ENCODE data around the gene ARHGEF16.

ARHGEF16 gene

DNA sequence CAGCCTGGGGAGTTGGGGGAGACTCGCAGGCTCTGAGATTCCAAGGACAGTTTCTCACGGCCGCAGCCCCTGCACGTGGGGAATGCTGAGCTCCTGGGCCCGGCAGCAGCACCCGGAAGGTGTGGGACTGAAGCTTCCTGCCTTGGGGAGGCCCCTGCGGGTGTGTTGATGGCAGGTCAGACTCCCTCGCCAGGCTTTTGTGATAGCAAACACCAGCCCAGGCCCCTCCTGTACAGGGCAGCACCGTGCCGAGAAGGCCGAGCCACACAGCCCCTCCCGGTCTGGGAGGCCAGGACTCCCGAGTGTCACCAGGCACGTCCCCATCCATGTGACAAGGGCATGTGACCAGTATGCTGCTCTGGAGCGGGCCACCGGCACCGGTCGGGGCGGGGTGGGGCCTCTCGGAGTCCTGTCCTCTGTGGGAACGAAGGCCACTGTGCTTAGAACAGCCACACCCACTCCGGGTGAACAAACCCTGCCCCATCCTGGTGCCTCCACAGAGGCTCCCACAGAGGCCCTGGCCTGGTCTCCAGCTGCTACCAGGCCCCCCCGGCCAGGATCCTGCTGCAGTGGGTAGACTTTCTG, 31.1 kb upstream of the ARHGEF16 start:
- no peak for DNase-seq

DNA sequence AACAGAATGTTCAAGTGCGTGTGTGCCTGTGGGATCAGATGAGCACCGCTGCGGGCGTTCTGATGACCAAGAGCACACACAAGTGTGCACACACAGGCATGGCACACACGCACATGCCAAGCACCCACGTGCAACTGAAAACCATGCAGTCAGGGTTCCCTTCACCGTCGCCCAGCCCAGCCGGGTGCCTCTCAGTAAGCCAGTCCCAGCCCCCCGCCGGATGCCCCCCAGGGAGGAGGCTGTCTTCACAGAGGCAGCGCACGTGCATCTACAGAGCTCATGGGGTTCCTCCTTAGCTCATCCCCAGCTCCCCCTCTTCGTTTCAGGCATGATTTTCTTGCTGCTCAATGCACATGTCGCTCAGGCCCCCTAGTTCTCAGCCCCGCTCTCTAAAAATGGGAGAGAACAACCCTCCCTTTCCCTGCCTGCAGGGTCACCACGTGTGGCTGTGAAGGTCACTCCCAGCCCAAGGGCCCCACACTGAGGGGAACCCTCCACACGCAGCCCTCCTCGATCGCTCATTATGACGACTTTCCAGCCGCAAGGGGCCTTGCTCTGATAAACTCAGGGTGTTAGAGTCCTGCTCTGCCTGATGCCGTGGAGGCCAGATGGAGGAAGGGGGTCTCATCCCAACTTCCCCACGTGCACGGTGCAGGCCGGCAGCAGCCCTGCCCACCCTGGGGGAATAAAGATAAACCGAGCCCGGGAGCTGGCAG, 30.4 kb upstream of the ARHGEF16 start:
- no peak for DNase-seq

DNA sequence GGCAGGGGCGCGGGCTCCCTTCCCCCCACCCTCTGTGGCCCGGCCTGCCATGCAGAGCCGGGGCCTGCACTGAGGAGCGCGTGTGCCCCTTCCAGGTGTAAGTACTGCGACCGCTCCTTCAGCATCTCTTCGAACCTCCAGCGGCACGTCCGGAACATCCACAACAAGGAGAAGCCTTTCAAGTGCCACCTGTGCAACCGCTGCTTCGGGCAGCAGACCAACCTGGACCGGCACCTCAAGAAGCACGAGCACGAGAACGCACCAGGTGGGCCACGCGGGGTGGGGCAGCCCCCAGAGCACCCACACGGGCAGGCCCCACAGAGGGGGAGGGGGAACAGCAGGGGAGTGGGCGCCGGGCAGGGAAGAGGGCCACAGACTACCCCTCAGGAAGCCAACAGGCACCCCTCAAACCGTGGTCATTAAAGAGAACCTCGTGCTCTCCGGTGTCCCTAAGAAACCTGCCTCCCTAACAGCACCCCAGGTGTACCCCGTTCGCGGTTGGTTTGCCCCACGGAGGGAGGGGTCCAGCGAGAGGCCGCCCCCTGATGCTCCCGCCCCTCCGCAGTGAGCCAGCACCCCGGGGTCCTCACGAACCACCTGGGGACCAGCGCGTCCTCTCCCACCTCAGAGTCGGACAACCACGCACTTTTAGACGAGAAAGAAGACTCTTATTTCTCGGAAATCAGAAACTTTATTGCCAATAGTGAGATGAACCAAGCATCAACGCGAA, 28.8 kb upstream of the ARHGEF16 start:
- no peak for DNase-seq

DNA sequence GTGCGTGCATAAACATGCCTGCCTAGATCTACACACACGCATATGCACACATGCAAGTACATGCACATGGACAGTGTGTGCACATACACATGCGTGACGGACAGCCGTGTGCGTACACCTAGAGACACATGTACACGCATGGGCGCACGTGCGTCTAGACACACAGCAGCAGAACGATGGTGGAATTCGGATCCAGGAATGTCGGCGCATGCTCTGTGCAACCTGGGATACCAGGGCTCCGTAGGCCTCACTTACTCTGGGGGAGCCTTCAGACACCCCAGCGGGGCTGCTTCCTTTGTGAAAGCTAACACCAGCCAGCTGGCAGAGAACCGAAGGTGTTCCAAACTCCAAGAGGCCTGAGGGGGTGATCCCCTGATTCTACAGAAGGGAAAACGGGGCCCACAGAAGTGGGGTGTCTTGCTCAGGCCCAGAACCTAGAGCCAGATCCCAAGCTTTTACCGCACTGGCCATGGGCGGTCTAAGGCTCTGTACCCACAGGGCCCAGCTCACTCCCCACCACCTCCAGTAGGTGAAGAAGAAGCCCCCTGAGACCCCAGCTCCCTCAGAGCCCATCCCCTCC, 27.4 kb upstream of the ARHGEF16 start:
- no peak for DNase-seq

DNA sequence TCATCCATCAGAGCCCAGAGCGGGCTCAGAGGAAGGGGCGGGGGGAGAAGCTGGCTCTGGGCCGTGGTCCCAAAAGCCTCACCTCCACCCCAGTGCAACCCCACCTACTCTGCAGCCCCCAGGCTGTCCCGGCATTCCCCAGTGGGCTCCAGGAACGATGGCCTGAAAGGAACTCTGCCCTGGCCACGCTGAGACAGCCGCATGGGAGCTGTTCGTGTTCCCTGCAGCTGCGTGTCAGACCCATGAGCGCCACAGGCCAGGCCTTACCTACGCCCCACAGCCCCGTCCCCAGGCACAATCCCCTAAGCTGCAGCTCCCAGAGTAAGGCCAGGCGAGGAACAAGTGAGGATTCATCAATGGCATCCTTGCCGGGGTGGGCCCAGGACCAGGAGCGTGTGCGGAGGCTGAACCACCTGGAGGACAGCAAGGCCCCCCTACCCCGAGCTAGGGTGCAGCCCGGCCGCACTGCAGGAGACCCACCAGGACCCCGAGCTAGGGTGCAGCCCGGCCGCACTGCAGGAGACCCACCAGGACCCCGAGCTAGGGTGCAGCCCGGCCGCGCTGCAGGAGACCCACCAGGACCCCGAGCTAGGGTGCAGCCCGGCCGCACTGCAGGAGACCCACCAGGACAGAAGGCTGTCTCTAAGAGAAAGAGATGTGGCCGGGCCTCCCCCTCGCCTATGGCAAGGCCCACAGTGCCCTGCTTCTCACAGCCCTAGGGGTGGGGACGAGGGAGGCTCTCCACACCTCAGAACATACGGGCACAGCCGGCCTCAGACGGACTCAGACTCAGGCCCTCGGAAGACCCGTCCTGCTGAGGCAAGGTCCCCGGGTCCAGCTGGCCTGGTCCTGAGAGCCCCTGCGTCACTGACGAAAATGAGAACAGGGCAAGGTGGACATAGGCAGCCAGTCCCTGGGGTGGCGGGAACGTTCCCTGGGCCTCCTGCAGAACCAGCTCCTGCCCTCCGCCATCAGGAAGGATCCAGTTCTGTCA, 26.5 kb upstream of the ARHGEF16 start:
- no peak for DNase-seq

DNA sequence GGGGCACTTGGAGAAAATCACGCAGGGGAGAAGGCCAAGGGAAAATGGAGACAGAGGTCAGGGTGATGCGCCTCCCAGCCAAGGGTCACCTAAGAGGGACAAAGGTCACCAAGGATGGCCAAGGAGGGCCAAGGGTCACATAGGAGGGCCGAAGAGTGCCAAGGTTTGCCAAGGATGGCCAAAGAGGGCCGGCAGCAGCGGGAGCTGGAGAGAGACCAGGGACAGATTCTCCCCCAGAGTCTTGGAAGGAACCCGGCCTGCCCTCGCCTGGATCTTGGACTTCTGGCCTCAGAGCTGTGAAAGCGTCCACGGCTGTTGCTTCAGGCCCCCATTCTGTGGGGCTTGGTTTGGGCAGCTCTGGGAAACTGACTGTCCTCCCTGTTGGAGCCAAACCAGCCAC, 25.6 kb upstream of the ARHGEF16 start:
- no peak for DNase-seq

DNA sequence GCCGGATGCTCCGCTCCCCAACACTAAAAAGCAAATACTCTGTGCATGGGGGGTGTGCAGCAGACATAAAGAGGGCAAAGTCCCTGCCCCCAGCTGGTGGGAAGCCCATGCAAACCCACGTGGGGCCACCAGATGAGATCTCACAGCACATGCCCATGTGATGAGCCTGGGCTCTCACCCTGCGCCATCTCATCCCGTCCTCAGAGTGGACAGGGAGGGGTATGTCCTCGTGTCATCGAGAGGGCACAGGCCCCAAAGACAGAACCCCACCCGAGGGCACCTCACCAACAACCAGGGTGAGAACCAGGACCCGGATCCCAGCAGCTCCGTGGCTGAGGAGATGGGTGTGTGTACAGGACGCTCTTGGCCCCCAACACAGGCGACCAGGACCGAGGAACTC, 25.1 kb upstream of the ARHGEF16 start:
- no peak for DNase-seq

DNA sequence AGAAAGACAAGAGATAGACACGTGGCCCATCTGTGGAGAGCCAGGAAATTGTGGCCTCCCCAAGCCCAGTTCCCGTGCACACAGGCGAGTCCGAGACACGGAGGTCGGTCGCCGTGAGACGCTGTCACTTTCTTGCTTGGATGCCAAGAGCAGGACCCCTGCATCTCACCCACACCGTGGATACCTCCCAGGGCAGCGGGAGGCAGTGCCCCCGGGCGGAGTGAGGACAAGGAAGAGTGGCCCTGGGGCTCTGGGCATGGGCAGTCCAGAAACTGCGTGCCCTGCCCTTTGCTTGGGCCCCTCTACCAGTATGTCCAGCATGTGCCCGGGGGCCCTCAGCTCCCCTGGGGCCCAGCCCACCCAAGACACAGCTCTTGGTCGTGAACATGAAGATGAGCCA, 24.7 kb upstream of the ARHGEF16 start:
- DNase-seq: no peak

DNA sequence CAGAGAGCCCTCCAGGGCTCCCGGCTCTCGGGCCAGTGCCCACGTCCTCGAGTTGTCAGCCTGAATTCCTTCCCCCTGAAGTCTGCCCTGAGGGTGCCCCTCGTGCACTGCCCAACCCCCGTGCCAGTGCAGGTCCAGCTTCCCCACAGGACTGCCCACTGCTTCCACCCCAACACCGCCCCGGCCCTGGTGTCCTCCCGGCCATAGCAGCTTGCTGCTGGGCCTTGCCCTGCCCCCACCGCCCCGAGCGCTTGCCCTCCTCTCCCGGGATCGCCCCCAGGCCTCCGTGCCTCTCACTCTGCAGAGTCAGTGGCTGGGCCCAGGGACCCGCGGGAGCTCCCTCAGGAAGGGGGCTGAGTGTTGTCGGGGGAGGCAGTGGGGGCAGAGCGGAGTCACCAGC, 24.1 kb upstream of the ARHGEF16 start:
- DNase-seq: no peak

DNA sequence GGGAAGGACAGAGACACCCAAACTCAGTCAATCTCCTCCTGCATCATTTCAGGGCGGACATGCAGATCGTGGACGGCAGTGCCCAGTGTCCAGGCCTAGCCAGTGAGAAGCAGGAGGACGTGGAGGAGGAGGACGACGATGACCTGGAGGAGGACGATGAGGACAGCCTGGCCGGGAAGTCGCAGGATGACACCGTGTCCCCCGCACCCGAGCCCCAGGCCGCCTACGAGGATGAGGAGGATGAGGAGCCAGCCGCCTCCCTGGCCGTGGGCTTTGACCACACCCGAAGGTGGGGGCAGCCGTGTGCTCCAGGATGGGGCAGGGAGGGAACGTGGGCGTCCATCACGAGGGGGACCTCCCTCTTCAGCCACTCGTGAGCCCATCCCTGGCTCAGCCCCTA, 23.6 kb upstream of the ARHGEF16 start:
- DNase-seq: no peak

DNA sequence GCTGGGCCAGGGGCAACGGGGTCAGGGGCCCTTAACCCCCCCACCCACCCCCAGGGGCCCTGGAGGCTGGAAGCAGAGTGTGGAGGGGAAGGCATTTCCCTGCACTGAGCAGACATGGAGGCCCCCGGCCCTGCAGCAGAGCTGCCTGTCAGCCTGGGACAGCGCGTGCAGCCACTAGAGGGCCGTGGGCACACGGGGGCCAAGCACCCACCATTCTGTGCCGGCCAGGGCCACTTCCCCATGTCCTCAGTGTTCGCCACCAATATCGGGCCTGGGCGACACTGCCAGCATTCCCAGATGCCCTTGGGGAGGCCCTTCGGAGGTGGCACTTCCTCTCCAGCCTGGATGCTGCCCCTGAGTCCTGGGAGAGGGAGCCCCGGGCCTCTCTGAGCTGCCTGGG, 23.2 kb upstream of the ARHGEF16 start:
- DNase-seq: no peak

DNA sequence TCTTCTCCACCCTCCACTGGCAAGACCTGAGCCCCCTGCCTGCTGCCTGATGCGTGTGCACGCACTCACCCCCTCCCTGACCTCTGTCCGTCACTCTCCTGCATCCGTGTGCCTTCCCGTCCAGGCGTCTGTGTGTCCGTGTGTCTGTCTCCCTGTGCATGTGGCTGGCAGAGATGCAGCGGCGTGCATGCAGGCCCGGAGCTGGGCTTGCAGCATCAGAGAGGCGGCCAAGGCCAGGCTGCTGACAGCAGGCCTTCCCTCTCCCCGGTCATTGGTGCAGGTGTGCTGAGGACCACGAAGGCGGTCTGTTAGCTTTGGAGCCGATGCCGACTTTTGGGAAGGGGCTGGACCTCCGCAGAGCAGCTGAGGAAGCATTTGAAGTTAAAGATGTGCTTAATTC, 22.8 kb upstream of the ARHGEF16 start:
- no peak for DNase-seq

DNA sequence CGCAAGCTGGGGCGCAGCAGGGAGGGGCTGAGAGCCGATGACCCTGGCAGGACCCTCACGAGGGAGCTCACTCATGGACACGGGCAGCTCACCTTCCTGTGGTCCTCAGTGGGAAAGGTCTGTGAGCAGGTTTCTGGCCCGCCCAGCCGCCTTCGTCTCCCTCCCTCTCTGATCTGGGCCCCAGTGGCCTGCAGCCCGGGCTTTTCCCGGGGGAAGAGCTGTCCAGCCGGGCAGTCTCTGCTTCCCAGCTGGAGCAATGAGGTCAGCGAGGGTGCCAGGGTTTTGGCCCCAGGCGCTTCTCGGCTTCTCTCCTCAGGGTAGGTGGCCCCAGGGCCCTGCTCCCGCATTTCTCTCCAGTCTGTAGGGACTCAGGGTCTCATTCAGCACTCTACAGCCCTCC, 22.2 kb upstream of the ARHGEF16 start:
- DNase-seq: no peak

DNA sequence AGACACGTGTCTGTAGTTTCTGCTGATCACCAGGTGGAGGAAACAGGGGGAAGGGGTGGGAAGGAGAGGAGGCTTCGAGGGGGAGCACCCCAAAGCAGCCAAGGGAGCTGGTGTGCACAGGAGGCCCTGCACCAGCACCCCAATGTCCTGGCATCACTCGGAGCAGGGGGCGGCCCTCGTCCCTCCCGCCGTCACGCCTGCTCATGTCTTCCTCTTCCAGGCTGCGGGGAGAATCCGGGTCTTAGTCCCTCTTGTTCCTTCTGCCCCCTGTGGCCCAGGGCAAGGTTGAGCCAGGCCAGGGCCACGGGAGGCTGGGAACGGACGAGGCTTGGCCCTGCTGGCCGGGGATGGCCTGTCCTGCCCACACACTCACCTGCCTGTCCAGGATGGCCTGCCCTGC, 21.4 kb upstream of the ARHGEF16 start:
- DNase-seq: no peak

DNA sequence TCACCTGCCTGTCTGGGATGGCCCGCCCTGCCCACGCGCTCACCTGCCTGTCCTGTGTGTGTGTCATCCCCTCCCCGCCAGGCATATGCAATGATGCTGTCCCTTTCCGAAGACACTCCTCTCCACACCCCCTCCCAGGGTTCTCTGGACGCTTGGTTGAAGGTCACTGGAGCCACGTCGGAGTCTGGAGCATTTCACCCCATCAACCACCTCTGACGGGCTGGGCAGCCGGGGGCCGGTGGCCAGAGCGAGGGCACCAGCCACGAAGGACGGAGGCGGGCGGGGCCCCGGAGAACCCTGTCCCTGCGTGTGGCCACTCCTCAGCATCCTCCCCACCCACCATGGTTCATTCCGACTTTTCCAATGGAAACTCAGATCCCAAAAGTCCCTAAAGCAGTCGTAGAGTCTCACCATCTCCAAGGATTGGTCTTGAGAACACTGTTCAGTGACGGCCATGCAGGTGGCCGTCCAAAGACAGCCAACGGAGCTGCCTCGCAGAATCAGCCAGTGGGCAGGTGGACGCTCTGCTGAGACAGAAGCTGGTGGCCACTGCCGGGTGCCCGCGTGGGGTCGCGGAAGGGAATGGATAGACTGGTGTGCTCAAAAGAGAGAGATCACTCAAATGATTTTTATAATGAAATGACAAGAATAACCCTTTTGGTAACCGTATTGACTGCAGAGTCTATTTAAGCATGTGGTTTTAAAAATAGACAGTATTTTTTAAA, 20.7 kb upstream of the ARHGEF16 start:
- DNase-seq: no peak

DNA sequence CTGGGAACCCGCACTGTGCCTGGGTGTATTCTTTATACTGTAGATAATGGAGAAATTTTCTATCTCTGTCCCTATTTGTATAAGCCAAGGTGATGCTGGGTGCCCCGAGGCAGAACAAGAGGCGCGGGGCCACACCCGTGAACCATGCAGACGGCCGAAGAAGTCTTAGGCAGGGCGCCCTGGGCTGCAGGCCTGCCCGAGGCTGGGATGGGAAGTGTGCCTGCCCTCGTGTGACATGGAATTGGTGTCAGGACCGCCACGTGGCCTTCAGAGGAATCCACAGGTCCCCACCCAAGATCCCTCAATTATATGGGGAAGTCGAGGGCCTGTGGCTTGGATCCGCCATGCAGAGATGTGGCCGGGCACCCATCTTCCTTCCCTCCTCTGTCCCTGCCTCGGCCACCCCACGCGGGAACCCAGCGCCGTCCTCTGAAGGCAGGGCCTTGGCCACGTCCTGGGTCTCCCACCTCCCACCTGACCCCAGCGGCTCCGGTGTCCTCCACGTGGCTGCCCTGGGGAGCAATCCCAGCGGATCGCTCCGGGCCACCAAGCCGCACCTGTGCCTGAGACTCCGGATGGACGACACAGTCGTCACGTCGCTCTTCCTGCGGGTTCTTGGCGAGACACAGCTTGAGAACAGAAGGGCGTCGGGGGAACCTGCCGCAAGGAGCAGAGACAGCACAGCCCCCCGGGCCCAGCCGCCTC, 19.9 kb upstream of the ARHGEF16 start:
- DNase-seq: no peak

DNA sequence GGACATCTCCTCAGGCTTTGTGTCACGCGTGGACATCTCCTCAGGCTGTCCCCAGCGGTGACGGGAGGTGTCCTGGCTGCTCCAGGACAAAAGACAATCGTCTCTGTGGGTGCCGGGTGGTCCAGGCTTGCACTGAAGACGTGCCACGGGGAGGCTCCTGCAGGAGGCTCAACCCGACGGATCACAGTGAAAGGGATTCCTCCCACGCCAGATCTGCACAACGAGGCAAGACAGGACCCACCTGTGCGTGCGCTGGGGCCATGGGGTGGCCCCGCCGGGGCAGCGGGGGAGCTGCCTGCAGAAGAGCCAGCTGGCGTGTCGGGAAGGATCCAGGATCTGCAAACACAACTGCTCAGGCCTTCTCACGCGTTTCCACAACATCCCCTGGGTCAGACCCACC, 18.8 kb upstream of the ARHGEF16 start:
- no peak for DNase-seq

DNA sequence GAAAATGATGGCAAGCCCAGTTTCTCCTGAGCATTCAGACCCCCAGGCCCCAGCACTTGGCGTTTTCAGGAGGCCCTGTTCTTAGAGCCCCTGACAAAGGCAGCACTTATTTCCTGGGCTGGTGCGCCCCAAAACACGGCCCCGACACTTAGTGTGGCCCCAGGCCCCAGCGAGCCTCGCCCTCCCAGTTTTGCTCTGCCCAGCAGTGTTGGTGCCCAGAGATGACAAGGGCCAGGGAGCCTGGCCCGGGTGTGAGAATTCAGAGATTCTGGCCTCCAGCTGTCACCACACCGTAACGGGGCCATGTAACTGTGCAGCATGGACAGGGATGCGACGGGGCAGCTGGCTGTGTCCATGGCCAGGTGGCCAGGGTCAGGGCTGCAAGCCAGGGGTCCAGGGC, 18.0 kb upstream of the ARHGEF16 start:
- no peak for DNase-seq

DNA sequence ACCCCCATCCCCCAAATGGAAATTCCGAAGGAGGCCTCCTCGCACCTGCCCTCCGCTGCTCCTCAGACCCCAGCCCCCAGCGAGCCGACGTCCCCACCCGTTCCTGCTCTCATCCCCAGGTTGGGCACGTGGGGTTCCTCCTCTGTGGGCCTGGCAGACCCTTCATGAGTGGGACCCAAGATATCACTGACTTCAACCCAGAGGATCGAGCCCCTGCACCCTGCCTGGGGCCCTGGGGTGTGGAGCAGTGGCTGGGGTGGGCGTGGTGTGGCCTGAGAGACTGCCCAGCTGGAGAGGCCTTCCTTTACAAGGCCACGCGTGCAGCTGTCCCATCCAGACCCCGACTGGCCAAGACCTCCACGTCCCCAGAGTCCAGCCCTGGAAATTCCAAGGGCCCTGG, 17.6 kb upstream of the ARHGEF16 start:
- DNase-seq: no peak

DNA sequence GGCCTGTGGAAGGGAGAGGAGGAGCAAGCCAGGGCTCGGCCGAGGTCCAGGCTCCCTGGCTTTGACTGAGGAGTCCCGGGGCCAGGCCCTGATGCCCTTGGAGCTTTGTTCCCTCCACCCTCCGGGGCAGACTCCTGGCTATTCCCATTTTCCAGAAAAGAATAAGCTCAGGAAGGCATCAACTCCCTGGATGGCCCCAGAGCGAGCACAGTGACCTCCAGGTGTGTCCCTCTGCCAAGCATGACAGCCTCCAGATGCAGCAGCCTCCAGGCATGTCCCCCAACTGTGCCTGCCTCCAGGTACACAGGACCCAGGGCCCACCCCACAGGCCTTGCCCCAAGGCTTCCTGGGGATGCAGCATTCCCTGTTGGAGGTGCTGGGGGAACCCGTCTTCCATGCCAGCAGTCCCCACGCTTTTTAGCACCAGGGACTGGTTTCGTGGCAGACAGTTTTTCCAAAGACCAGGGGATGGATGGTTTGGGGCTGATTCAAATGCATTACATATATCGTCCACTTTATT, 15.7 kb upstream of the ARHGEF16 start:
- DNase-seq: no peak

Data from NCI-H187 treated with DMSO at 0.1 percent for 48 hours (cell line).